GM18870 (cell line): Measurements from ENCODE around the gene ITPK1.

Experiments
- ATAC-seq: cut with Tn5 transposase; IDR thresholded peaks from one replicate; pipeline ENCODE4 v1.9.1; 2021; ENCODE audit warnings: moderate library complexity; ENCODE audit not compliant: unreplicated experiment

ITPK1 gene

GRCh38 chr14:93030761-93031160, 85.0 kb downstream of the ITPK1 start:
- no peak for ATAC-seq

- no peak for ATAC-seq
These were observed 85.7 kb downstream of the ITPK1 start for GRCh38 chr14:93029911-93030508.

GRCh38 chr14:93029417-93029816, 86.3 kb downstream of the ITPK1 start:
- ATAC-seq = no peak

GRCh38 chr14:93028724-93029076, 87.0 kb downstream of the ITPK1 start:
- ATAC-seq = no peak

- ATAC-seq = no peak
These were observed 87.7 kb downstream of the ITPK1 start for GRCh38 chr14:93027810-93028723.

GRCh38 chr14:93026339-93026738, 89.4 kb downstream of the ITPK1 start:
- ATAC-seq = no peak

GRCh38 chr14:93025055-93025454, 90.7 kb downstream of the ITPK1 start:
- ATAC-seq = no peak

GRCh38 chr14:93024493-93024892, 91.2 kb downstream of the ITPK1 start:
- ATAC-seq = no peak

GRCh38 chr14:93023802-93024434, 91.8 kb downstream of the ITPK1 start:
- ATAC-seq = no peak

- no peak for ATAC-seq
These were observed 92.7 kb downstream of the ITPK1 start for GRCh38 chr14:93023039-93023438.

GRCh38 chr14:93019970-93020369, 95.8 kb downstream of the ITPK1 start:
- ATAC-seq = no peak

- no peak for ATAC-seq
These were observed 96.3 kb downstream of the ITPK1 start for GRCh38 chr14:93019367-93019843.

GRCh38 chr14:93018366-93018765, 97.4 kb downstream of the ITPK1 start:
- ATAC-seq = no peak

GRCh38 chr14:93017898-93018297, 97.8 kb downstream of the ITPK1 start:
- no peak for ATAC-seq

- no peak for ATAC-seq
These were observed 98.4 kb downstream of the ITPK1 start for GRCh38 chr14:93017301-93017797.

- ATAC-seq = no peak
These were observed 99.4 kb downstream of the ITPK1 start for GRCh38 chr14:93016275-93016845.

- no peak for ATAC-seq
These were observed 100.2 kb downstream of the ITPK1 start for GRCh38 chr14:93015505-93015904.

GRCh38 chr14:93015064-93015463, 100.7 kb downstream of the ITPK1 start:
- ATAC-seq = no peak

- no peak for ATAC-seq
These were observed 101.4 kb downstream of the ITPK1 start for GRCh38 chr14:93014058-93015023.
